ENCODE data around the gene ZNF516.

Gene ZNF516

GRCh38 chr18:76468345-76469304 is 26.4 kb downstream of the ZNF516 start:
- no peak for DNase-seq

- DNase-seq = no peak
Measured at GRCh38 chr18:76467371-76468190, 27.5 kb downstream of the ZNF516 start.

GRCh38 chr18:76466410-76466991 is 28.5 kb downstream of the ZNF516 start:
- no peak for DNase-seq

GRCh38 chr18:76465630-76466409 is 29.2 kb downstream of the ZNF516 start:
- DNase-seq = no peak

- no peak for DNase-seq
Measured at GRCh38 chr18:76464281-76465259, 30.5 kb downstream of the ZNF516 start.

GRCh38 chr18:76463872-76464271 is 31.2 kb downstream of the ZNF516 start:
- DNase-seq = no peak

- DNase-seq = no peak
Measured at GRCh38 chr18:76463358-76463757, 31.7 kb downstream of the ZNF516 start.

GRCh38 chr18:76462326-76462694 is 32.7 kb downstream of the ZNF516 start:
- DNase-seq = no peak

GRCh38 chr18:76461692-76462325 is 33.2 kb downstream of the ZNF516 start:
- no peak for DNase-seq

GRCh38 chr18:76461148-76461547 is 33.9 kb downstream of the ZNF516 start:
- no peak for DNase-seq

- DNase-seq = no peak
Measured at GRCh38 chr18:76460482-76460881, 34.6 kb downstream of the ZNF516 start.

- no peak for DNase-seq
Measured at GRCh38 chr18:76459687-76460350, 35.2 kb downstream of the ZNF516 start.

- no peak for DNase-seq
Measured at GRCh38 chr18:76459312-76459686, 35.7 kb downstream of the ZNF516 start.

- no peak for DNase-seq
Measured at GRCh38 chr18:76458522-76459311, 36.3 kb downstream of the ZNF516 start.

- DNase-seq = no peak
Measured at GRCh38 chr18:76457957-76458356, 37.1 kb downstream of the ZNF516 start.

GRCh38 chr18:76457475-76457874 is 37.6 kb downstream of the ZNF516 start:
- DNase-seq = no peak

GRCh38 chr18:76456823-76457222 is 38.2 kb downstream of the ZNF516 start:
- DNase-seq = no peak

- no peak for DNase-seq
Measured at GRCh38 chr18:76456018-76456750, 38.9 kb downstream of the ZNF516 start.
